ENCODE data around the gene CEPT1. TPM values are rescaled to one million over a fixed set of nuclear protein-coding genes. Genes with fewer than 3 reads are reported as not detected.

Gene CEPT1
- total and polyA plus RNA-seq, 2 of the 4 experiments (the other 2 are of a cell fraction), result 13.3 to 27.4 TPM

DNA sequence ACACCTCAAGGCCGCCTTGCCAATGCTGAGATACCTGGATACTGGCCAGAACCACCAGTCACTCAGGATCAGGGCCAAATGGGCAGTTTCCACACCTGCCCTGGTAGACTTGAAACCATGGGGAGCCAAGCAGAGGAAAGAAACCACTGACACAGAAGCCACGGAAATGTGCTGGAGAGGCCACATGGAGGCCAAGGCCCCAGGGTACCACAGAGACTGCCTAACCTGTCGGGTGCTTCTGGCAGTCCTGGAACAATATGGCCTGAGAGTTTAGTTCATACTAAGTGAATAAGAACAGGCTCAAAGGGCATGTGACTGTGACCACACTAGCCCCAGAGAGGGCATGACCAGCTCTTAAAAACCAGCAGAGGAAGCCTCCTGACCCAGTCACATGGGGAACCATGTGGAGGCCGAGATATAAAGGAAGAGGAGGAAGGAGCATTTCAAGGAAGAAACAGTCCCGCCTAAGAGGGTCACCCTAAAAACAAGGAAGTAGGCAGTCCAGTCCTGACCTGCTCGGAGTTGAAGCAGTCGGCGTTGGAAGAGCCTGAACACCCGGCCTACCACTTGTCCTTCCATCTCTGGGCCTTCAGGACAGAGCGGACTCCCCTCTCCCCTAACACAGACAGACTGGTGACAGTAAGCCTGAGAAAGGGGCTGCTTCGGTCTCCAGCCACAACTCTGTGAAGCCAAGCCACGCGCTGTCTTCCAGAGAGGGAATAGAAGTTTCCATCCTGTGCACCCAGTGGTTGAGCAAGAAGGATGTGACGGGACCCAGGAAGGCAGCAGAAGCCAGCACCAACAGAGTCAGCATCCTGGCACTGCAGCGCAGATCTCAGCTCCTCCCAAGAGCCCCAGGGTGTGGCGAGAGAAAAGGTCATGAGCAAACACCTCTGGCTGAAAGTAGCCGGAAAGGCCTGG lies 60.1 kb downstream of the CEPT1 start, which contains the start of gene DENND2D:
TSS of gene DENND2D (minus strand) at position 766 of the 921 bp plus-strand sequence. CDS start at position 579, 187 bp downstream.
- H3K9me1 ChIP-seq (ENCODE audit: insufficient read depth, low read length), result peaks cover 2% of the 10 kb centered on the region; the same call in 1 of the 2 replicates
- no peak within 1 kb of the TSS for H4K91ac ChIP-seq (ENCODE audit: insufficient read depth, low read depth, low read length)
- H3K27me3 ChIP-seq (ENCODE audit: control insufficient read depth, insufficient read depth, low read length), result peaks cover 12% of the 10 kb centered on the region
- no peak within 1 kb of the TSS for H2BK5ac ChIP-seq (ENCODE audit: low read depth, low read length, poor library complexity, severe bottlenecking)
- H3K4me2 ChIP-seq (ENCODE audit: low read depth, low read length), result no peak within 1 kb of the TSS
- intact Hi-C loops (cut with micrococcal nuclease) (no loop called here), in situ Hi-C loops (cut with MboI; ENCODE audit: low sequenced_read_pairs) (no loop called here), dilution Hi-C loops (cut with HindIII; ENCODE audit: low sequenced_read_pairs, unreplicated experiment) (no loop called here)
- no peak for DNase-seq
- no peak within 1 kb of the TSS for H3K4me3 ChIP-seq (ENCODE audit: insufficient read depth, low read depth, low read length)
- no peak within 1 kb of the TSS for H3K9ac ChIP-seq (ENCODE audit: low read depth, low read length)
- ChIA-PET CTCF (no interaction called here), POLR2A (ENCODE audit: unreplicated experiment) (no interaction called here)
- no peak within 1 kb of the TSS for H3K23ac ChIP-seq (ENCODE audit: low read depth, low read length)
- no peaks in the 10 kb centered on the region for H3K9me3 ChIP-seq (ENCODE audit: control insufficient read depth, insufficient read depth, low read length)
- no peak within 1 kb of the TSS for H3K14ac ChIP-seq (replicated peaks; ENCODE audit: low read depth, low read length)
- H3K4ac ChIP-seq (ENCODE audit: low read depth, low read length), result no peak within 1 kb of the TSS
- H3K56ac ChIP-seq (ENCODE audit: extremely low read depth, insufficient read depth, low read length), result no peak within 1 kb of the TSS
- H2AK9ac ChIP-seq (replicated peaks; ENCODE audit: low read depth, low read length, poor library complexity), result no peak within 1 kb of the TSS
- H3K18ac ChIP-seq (ENCODE audit: low read depth, low read length), result no peak within 1 kb of the TSS
- no peak within 1 kb of the TSS for H2BK20ac ChIP-seq (ENCODE audit: low read depth, low read length)
- H2AFZ ChIP-seq (replicated peaks; ENCODE audit: low read length, poor library complexity), result no peak within 1 kb of the TSS
- no peak within 1 kb of the TSS for H3K27ac ChIP-seq (ENCODE audit: insufficient read depth, low read length)
- no peak within 1 kb of the TSS for H4K8ac ChIP-seq (ENCODE audit: low read depth in 2 of 2, low read length in 2 of 2)
- H2BK15ac ChIP-seq (ENCODE audit: low read depth, low read length), result no peak within 1 kb of the TSS
- no peak for TF ChIP-seq RAD21 (IDR thresholded peaks at IDR 0.05; ENCODE audit: low read length)
- no peak for TF ChIP-seq CEBPB (IDR thresholded peaks at IDR 0.05; ENCODE audit: low read depth, low read length)
- TF ChIP-seq ELK1 (IDR thresholded peaks at IDR 0.05; ENCODE audit: borderline replicate concordance, low read depth, low read length), result no peak
- no peak for TF ChIP-seq BHLHE40 (IDR thresholded peaks at IDR 0.05; ENCODE audit: low read depth, low read length)
- TF ChIP-seq, protein P1, sequence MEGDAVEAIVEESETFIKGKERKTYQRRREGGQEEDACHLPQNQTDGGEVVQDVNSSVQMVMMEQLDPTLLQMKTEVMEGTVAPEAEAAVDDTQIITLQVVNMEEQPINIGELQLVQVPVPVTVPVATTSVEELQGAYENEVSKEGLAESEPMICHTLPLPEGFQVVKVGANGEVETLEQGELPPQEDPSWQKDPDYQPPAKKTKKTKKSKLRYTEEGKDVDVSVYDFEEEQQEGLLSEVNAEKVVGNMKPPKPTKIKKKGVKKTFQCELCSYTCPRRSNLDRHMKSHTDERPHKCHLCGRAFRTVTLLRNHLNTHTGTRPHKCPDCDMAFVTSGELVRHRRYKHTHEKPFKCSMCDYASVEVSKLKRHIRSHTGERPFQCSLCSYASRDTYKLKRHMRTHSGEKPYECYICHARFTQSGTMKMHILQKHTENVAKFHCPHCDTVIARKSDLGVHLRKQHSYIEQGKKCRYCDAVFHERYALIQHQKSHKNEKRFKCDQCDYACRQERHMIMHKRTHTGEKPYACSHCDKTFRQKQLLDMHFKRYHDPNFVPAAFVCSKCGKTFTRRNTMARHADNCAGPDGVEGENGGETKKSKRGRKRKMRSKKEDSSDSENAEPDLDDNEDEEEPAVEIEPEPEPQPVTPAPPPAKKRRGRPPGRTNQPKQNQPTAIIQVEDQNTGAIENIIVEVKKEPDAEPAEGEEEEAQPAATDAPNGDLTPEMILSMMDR (conservative IDR thresholded peaks at IDR 0.05; ENCODE audit: low read depth, low read length), result no peak
- H4K20me1 ChIP-seq (ENCODE audit: insufficient read depth, low read length), result no peaks in the 10 kb centered on the region
- no peaks in the 10 kb centered on the region for H3K79me1 ChIP-seq (ENCODE audit: low read depth in 1 of 2, low read length in 2 of 2)
- WGBS, 2 experiments (ENCODE audit: extremely low coverage in 2 of 2, insufficient read length in 1 of 2), result 93% methylated on average over 3 of the region's 17 CpGs; no CpG with 5 or more reads in 1 of the 2 experiments
- H2BK120ac ChIP-seq (ENCODE audit: low read depth, low read length), result no peak within 1 kb of the TSS
- ATAC-seq (ENCODE audit: low read depth), result no peak
- no TSS peak for BruUV-seq (replicated peaks)
- no peak within 1 kb of the TSS for H2AK5ac ChIP-seq (ENCODE audit: low read depth, low read length)
- H3K4me1 ChIP-seq (ENCODE audit: control insufficient read depth, insufficient read depth, low read length), result peaks cover 16% of the 10 kb centered on the region
- H4K5ac ChIP-seq (ENCODE audit: low read depth, low read length), result no peak within 1 kb of the TSS
- H3K36me3 ChIP-seq (ENCODE audit: control insufficient read depth, insufficient read depth, low read length), result no peaks in the 10 kb centered on the region

All from IMR-90 (cell line).